ENCODE measurements around the gene MRPL23.

Gene MRPL23

DNA sequence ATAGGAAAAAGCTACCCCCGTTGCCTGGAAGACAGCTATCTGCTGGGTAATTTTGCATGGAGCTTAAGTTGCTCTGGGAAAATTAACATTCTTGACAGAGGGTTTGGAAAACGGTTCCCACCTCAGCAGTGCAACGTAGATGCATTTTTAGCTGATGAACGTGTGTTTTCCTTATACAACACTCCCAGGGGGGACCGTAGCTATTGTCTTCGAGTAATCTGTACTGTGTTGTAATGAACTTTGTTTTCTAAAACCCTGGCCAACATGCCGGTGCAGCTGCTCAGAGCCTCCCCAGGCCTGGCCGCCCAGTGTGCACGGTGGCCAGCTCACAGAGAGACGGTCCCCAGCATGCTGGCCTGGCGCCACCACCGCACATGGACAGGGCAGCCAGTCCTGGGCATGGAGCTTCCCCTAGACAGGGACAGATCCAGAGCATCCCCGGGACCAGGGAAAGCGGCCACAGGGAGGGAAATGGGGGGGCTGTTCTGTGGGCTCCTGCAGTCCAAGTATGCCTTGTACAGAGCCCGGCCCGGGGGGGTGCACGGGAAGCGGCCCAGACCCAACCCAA, 25.5 kb upstream of the MRPL23 start:
- DNase-seq = no peak

DNA sequence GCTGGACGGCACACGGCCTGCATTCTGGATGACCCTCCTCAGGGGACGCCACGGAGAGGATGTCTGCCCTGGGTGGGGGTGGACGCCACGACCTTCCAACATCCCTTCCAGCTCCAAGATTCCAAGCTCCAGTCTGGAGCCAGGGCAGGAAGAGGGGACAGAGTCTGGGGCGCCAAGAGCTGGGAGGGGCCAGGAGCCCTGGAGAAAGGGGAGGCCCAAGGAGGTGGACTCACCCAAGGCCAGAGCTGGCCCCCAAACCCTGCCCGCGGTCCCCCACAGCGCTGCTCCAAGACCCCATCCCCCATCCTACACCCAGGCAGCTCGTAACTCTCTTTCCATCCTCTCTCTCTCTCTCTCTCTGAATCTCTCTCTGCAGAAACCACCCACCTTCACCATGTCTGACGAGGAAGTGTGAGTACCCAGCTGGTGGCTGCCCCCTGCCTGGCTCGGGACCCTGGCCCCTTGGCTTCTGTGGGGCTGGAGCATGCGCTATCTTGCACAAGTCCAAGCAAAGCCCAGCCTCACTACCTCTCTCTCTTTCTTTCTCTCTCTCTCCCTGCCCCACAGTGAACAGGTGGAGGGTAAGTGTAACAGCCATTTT, 24.6 kb upstream of the MRPL23 start:
- DNase-seq = no peak

DNA sequence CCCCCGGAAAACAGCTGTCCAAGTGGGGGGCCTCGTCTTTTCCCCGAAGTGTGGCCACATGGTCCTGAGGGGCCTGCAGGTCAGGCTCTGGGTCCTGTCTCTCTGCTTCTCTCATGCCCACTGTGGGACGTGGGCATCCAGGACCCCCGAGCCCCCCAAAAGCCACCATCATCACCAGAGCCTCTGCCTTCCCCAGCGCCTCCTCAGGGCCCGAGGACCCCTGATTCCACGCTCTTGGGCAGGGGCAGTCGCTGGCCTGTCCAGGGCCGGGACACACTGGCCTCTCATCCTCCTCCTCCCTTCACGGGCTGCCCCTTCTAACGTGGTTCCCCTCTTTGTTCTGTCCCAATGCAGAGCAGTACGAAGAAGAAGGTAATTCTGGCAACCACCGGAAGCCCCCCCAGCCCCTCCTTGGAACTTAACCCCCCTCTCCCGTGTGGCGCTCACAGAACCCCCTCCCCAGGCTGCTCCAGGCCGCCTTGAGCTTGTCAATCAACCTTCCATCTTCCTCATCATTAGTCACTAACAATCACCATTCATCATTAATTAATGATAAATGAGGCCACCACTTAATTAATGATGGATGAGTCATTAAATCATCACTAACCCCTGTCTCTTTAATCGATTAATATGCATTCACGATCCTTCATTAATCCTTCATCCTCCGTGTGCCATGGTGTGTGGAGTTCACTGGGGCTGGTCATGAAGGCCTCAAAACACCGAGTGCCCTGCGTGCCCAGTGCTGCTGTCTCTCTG, 23.8 kb upstream of the MRPL23 start:
- no peak for DNase-seq

DNA sequence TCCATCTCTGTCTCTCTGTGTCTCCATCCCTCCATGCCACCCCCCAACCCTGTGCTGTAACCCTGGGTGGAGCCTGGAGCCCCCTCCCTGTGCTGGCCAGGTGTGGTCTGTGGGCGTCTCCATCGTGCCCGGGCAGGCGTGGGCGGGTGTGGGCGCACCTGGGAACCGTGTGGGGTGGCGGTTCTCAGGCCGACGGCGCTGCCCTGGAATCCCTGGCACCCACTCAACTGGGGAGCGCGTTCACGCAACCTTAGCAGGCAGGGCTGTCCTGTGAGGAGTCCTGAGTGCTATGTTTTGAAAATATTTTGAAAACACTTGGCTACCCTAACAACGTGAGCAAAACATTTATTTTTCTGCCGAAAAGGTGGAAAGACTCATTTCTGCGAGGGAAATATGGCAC, 23.0 kb upstream of the MRPL23 start:
- DNase-seq = no peak

DNA sequence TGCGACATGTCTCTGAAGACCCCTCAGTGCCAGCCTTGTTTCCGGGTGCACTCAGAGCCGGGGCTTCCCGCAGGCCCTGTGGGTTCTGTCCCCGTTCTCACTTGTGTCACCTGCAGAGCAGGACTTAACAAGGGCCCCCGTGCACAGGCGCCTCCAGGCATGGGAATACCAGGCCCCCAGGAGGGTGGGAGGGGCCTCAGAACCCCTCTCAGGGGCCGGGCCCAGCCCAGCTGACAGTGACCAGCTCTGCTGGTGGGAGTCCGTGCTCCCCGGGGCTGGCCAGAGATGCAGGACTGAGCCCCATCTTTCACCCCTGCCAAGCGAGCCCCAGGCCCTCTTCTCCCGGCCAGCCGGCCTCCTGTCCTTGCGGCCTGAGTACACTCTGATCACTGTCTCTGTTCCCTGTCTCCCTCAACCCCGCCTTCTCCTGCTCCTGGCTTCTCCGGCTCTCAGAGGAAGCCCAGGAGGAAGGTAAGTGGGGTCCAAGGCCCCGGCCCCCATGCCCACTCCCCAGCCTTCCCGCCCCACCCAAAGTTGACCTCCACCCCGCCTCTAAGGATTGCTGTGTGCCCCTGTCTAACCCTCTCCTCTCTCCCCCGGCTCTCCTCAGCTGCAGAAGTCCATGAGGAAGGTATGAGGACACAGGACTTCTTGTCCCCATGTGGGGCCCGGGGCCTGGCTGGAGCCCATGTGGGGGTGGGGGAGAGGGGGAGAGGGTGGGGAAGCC, 22.3 kb upstream of the MRPL23 start:
- no peak for DNase-seq

GRCh38 chr11:1925373-1926155, 21.6 kb upstream of the MRPL23 start:
- no peak for DNase-seq

DNA sequence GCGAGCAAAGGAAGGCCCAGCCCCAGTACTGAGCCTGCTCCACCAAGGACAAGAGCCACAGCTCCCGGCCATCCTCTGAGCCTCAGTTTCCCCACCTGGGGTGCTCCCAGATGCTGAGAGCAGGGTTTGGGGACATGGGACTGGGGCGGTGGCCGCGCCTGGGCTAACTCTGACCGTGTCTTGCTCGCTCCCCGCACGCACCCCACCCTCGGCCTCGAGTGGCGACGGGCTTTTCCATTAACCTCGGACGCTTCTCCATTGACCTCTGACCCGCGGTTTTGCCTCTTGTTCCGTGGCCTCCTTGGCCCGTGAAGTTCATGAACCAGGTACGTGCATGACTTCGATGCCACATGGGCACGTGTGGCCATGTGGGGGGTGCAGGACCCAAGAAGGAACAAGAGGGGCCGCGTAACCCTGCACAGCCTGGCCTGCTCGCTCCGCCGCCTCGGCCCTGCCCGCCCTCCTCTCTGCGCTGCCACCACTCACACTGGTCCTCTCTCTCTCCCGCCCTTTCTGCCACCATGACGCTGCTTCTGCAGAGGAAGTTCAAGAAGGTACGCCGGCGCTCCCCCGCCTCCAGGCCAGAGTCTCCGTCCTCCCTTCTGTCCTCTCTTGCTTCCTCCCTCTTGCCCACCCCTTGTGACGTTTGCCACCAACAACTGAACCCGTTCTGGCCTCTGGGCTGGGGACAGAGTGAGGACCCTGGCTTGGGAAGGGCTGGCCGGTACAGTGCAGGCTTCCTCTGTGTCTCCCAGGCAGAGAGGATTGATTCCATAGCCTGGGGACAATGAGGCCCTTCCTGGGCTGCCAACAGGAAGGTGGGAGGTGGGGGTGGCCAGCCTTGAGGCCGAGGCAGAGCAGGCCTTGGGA, 20.7 kb upstream of the MRPL23 start:
- no peak for DNase-seq

DNA sequence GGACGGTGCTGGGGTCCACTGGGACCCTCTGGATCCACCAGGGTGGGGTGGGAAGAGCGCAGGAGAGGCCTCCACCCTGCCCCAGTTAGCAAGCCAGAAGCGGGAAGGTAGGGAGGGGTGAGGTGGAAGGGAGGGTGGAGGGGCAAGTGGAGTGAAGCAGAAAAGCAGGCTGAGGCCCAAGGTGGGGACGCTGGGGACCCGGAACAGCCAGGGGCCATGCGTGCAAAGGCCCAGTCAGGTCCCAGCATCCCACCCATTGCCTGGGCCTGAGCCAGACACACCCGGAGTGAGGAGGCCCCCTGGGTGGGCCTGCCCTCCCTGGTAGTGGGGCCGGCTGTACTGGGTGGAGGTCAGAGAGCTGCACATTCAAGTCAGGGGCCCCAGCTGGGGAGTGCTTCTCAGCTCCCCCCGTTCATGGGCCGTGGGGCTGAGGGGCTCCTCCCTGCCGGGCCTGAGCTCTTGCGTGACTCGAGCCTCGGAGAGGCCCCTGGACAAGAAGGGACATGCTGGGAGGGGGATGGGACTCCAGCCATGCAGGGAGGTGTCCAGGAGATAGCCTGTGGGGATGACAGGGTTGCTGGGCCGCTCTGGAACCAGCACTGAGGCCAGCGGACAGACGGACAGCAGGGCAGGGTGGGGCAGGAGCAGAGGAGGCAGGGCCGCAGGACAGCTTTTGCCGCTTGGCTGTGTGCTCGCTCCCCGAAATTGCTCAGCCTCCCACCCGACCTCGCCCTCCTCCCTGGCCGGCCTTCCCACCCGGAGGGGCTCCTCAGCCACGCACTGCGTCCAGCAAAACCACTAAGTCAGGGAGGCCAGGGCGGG, 19.9 kb upstream of the MRPL23 start:
- no peak for DNase-seq

DNA sequence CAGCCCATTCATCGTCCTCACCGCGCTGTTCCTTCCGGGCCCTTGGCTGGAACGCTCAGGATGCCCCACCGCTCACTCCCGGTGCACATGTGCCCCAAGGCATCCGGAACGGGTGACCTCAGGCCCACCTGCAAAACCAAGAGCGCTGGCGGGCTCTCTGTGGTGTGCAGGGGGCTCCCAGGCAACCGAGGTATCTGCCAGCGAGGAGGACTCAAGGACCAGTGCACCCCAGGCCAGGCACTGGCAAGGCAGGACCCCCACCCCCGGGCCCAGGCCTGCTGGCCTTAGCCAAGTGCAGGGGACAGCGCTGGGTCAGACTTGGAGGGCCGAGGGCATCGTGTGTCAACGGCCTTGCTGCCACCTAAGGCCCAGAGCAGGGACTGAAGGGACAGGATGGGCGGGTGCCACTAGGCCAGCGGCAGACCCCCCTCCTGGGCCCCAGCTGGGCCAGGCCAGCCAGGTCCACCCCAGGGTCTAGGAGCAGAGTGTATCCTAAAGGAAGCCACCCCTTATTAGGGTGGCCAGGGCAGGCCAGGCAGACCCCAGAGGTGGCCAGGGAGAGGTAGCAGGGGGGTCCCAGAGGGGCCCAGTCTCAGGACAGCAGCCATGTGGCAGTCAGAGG, 19.2 kb upstream of the MRPL23 start:
- no peak for DNase-seq

DNA sequence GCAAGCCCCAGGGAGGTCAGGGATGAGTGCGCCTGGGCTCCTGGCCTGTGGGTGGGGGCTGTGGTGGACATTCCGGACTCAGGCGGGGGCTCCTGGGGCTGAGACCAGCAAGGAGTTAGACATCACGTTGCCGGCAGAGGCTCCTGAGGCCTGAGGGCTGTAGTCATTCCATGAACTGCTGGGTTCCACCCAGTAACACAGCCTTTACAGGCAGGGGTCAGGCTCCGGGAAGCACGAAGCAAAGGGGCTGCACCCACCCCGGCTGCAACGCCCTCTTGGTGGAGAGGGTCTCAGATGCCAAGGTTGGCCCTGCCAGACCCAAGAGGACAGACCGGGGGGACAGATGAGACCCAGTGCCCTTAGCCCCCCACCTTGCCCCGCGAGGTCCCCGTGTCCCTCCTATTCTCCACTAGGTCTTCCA, 18.7 kb upstream of the MRPL23 start:
- no peak for DNase-seq

DNA sequence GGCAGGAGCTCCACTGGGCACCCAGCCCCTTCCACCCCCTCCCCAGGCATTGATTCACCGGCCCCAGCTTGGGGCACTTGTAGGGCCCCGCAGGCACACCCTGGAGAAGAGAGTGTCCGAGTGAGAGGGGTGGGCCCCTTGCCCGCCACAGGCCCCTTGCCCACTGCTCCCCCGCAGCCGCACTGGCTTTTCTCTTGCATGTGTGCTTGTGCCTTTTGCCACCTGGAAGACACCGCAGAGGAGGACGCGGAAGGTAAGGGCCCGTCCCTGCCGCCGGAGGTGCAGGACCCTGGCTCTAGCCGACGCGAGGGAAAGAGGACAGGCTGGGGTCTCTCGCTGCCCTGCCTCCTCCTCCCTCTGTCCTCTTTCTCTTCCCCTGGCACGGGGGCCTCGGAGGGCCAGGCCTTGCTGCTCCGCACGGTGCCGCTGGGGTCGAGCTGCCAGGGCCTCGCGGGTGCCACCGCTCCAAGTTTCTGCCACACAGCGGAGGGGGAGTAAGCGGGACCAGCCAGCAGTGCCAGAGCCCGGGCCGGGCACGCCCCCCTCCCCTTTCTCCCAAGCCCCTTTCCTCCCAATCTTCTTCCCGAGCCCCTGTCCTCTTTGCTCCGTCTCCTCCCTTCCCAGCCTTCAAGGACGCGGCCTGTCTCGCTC, 18.1 kb upstream of the MRPL23 start:
- DNase-seq = no peak

GRCh38 chr11:1929621-1930461, 17.3 kb upstream of the MRPL23 start:
- DNase-seq = no peak

GRCh38 chr11:1930462-1930830, 16.7 kb upstream of the MRPL23 start:
- DNase-seq = no peak

- no peak for DNase-seq
These were observed 15.6 kb upstream of the MRPL23 start for GRCh38 chr11:1931341-1932104.

- no peak for DNase-seq
These were observed 15.0 kb upstream of the MRPL23 start for GRCh38 chr11:1932105-1932480.

DNA sequence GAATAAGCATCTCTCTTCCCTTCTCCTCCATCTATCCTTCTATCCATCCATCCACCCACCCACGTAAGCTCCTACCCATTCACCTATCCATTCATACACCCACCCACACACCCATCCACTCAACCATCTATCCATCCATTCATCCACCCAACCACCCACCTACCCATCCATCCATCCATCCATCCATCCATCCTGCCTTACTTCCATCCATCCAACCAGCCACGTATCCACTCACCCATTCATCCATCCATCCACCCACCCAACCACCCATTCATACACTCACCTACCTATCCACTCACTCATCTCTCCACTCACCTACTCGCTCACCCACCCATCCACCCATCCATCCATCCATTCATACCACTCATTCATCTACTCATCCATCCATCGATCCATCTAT, 14.5 kb upstream of the MRPL23 start:
- DNase-seq = no peak

- DNase-seq = no peak
These were observed 13.5 kb upstream of the MRPL23 start for GRCh38 chr11:1933416-1934334.
